Memory B cell (primary cell): ENCODE results near the gene TBC1D9.
A peak's percentile ranks its signal among the peaks of the same experiment; 100 is the strongest.

ENCODE experiments used
- ATAC-seq: fragments of 150-1000 bp; cut with Tn5 transposase; 2 replicates; pipeline ENCODE4 v1.10.0; 2021; ENCODE audit warnings: low read depth, mild to moderate bottlenecking, moderate library complexity
- DNase-seq, 2 donors: peaks; one replicate each; pipeline ENCODE4 v3.0.0; 2022; ENCODE audit warnings: low spot score in 2 of 2
- H3K27ac Mint-ChIP-seq: one replicate; pipeline ENCODE4 v1.8.0; 2022; ENCODE audit warnings: mild to moderate bottlenecking, moderate library complexity, mixed read lengths
- H3K27me3 Mint-ChIP-seq: one replicate; pipeline ENCODE4 v1.8.0; 2022; ENCODE audit warnings: mixed read lengths
- H3K36me3 Mint-ChIP-seq: one replicate; pipeline ENCODE4 v1.8.0; 2022; ENCODE audit warnings: mild to moderate bottlenecking, mixed read lengths
- H3K4me1 Mint-ChIP-seq: one replicate; pipeline ENCODE4 v1.8.0; 2022; ENCODE audit warnings: mixed read lengths
- H3K4me3 Mint-ChIP-seq: one replicate; pipeline ENCODE4 v1.8.0; 2022; ENCODE audit warnings: mild to moderate bottlenecking, moderate library complexity, mixed read lengths
- H3K9me3 Mint-ChIP-seq: one replicate; pipeline ENCODE4 v1.8.0; 2022; ENCODE audit warnings: mixed read lengths

The TBC1D9 gene

DNA sequence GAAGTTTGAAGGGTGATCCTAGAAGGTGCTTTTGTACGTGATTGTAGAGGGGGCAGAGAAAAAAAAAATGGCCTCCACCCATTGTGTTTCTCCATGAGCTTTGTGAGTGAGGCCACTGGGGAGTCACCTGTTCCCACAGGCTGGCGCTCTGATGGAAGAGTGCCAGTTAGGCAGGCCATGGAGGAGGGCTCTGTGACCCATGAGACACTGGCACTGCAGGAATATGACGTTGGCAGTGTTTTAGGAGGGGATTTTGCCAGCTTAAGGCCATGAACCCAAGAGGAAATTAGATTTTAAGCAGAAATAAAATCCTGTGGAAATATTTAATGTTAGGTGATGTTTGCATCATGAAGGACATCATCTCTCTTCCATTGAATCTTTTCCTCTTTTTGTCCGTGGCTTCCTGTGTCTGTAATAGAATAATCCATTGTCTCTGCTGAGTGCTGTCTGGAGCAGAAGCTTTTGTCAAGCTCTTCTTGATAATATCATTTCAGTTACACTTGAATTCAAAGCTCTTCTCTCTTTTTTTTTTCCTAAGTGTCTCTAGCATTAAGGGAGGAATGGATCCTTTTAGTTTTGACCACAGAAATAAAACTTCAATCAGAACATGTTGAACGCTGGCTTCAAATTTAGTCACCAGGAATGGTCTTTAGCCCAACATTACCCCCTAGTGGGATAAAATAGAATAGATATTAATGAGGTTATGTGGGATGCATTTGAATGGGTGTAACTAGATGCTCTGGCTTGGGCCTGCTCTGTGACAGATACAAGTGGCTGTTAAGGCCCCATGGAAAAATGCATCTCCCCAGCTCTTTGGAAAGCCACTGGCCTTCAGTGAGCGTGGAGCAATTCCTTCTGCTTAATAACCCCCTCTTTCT lies 146.4 kb downstream of the TBC1D9 start:
- Mint-ChIP-seq H3K4me1 (peaks cover 3% of the 10 kb centered on the region), H3K27me3 (peaks cover 5% of the 10 kb centered on the region), H3K36me3 (no peaks in the 10 kb centered on the region), H3K9me3 (no peaks in the 10 kb centered on the region), H3K4me3 (no peak overlapping the region), H3K27ac (peak overlapping the region; percentile 58)
- ATAC-seq: peak; percentile 83
- peak in 1 of 2 donors; percentile 36 for DNase-seq

DNA sequence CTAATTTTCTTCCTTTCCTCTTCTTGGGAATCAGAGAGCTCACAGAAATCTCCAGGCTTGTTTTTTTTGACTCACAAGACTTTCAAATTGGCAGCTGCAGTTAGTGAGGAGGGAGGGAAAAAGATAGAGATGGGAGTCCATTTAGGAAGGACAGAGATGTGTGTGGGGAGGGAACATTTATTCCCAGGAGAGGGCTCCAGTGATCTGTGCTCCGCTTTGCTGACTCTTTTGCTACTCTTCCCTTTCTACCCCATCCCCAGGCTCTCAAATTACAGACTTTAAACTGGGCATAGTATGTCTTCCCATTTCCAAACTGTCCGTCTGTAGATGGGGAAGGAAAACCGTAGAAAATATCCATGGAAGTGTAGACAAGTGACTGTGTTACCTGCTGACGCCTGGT lies 148.3 kb downstream of the TBC1D9 start:
- DNase-seq (no peak), ATAC-seq (no peak)
- no peaks in the 10 kb centered on the region for H3K36me3 Mint-ChIP-seq
- no peaks in the 10 kb centered on the region for H3K9me3 Mint-ChIP-seq
- peak overlapping the region; percentile 8 for H3K27ac Mint-ChIP-seq
- no peak overlapping the region for H3K4me3 Mint-ChIP-seq
- H3K4me1 Mint-ChIP-seq: peaks cover 3% of the 10 kb centered on the region
- peaks cover 7% of the 10 kb centered on the region for H3K27me3 Mint-ChIP-seq

DNA sequence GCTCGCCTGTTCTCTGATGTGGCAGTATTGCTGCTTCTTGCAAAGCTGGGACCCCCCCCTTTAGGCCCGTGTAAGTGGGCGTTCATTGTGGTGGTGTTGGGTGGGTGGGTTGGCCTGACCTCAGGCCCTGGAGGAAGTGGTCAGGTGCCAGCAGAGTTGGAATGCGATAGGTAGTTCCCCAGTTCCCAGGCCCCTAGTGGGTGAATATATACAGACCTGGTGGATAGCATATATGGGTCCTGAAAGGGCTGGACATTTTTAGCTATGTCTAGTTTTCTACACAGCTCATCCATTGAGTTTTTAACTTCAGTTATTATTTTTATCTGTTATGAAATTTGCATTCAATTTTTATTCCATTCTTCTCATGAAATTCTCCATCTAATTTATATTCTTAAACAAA lies 151.6 kb downstream of the TBC1D9 start:
- Mint-ChIP-seq H3K27ac (no peak overlapping the region), H3K9me3 (no peaks in the 10 kb centered on the region), H3K4me3 (no peak overlapping the region), H3K4me1 (no peaks in the 10 kb centered on the region), H3K36me3 (no peaks in the 10 kb centered on the region), H3K27me3 (peaks cover 9% of the 10 kb centered on the region)
- ATAC-seq (no peak), DNase-seq (no peak)

- no peak for DNase-seq
- H3K27me3 Mint-ChIP-seq: peaks cover 8% of the 10 kb centered on the region
- H3K4me1 Mint-ChIP-seq: no peaks in the 10 kb centered on the region
- H3K27ac Mint-ChIP-seq: no peak overlapping the region
- no peak overlapping the region for H3K4me3 Mint-ChIP-seq
- no peak for ATAC-seq
- no peaks in the 10 kb centered on the region for H3K36me3 Mint-ChIP-seq
- H3K9me3 Mint-ChIP-seq: no peaks in the 10 kb centered on the region
Measured at GRCh38 chr4:140603286-140603685, 152.9 kb downstream of the TBC1D9 start.

- Mint-ChIP-seq H3K9me3 (no peaks in the 10 kb centered on the region), H3K4me3 (no peak overlapping the region), H3K27ac (no peak overlapping the region), H3K36me3 (no peaks in the 10 kb centered on the region), H3K27me3 (peaks cover 8% of the 10 kb centered on the region), H3K4me1 (no peaks in the 10 kb centered on the region)
- no peak for ATAC-seq
- DNase-seq: no peak
Measured at GRCh38 chr4:140602714-140603113, 153.5 kb downstream of the TBC1D9 start.

- Mint-ChIP-seq H3K27ac (no peak overlapping the region), H3K4me3 (no peak overlapping the region), H3K9me3 (no peaks in the 10 kb centered on the region), H3K4me1 (no peaks in the 10 kb centered on the region), H3K27me3 (peaks cover 4% of the 10 kb centered on the region), H3K36me3 (no peaks in the 10 kb centered on the region)
- DNase-seq: no peak
- no peak for ATAC-seq
Measured at GRCh38 chr4:140600408-140600807, 155.8 kb downstream of the TBC1D9 start.

DNA sequence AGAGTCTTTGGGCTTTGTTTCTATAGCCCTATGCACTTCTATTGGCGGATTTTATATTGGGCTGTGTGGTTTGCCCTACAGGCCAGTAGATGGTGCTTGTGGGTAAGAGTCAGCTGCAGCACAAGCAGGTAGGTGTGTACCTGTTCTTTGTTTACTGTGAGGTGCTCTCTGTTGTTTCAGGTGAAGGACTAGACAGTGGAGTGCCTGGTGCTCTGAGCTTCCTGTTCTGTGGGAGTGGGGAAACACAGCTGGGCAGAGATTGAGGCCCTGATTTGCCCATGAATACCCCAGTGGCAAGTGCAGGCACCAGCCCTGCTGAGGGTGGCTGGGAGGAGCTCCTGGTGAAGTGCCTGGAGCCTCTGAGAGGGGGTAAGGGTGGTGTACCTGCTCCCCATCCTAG lies 161.1 kb downstream of the TBC1D9 start:
- no peaks in the 10 kb centered on the region for H3K36me3 Mint-ChIP-seq
- H3K4me3 Mint-ChIP-seq: no peak overlapping the region
- DNase-seq (peak; percentile 23 to 28), ATAC-seq (peak; percentile 98)
- H3K9me3 Mint-ChIP-seq: no peaks in the 10 kb centered on the region
- peaks cover 4% of the 10 kb centered on the region for H3K4me1 Mint-ChIP-seq
- H3K27ac Mint-ChIP-seq: no peak overlapping the region
- peaks cover 10% of the 10 kb centered on the region for H3K27me3 Mint-ChIP-seq

- ATAC-seq: no peak
- Mint-ChIP-seq H3K9me3 (peaks cover 1% of the 10 kb centered on the region), H3K27ac (no peak overlapping the region), H3K4me3 (no peak overlapping the region), H3K36me3 (no peaks in the 10 kb centered on the region), H3K4me1 (no peaks in the 10 kb centered on the region), H3K27me3 (peaks cover 4% of the 10 kb centered on the region)
- DNase-seq: no peak
Measured at GRCh38 chr4:140584439-140584838, 171.7 kb downstream of the TBC1D9 start.

DNA sequence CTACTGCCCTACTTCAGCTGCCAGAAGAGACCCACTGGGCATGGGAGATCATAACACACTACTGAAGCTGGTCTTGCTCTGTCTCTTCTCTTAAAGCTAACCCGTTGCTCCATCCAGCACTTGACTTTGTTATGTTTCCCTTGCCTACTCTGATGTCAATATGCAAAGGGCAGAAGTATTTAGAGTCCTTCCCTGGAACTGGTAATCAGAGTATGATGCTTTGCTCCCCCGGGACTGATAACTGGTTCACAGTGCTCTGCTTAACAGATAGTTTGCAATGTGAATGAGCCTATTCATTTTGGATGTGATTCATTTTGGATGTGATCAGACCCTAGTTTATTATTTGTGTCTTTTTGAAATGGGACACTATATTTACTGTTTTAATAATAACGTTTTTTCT lies 175.1 kb downstream of the TBC1D9 start:
- Mint-ChIP-seq H3K36me3 (no peaks in the 10 kb centered on the region), H3K27me3 (peaks cover 8% of the 10 kb centered on the region), H3K4me3 (no peak overlapping the region), H3K9me3 (peaks cover 1% of the 10 kb centered on the region), H3K27ac (no peak overlapping the region), H3K4me1 (no peaks in the 10 kb centered on the region)
- ATAC-seq (no peak), DNase-seq (no peak)

DNA sequence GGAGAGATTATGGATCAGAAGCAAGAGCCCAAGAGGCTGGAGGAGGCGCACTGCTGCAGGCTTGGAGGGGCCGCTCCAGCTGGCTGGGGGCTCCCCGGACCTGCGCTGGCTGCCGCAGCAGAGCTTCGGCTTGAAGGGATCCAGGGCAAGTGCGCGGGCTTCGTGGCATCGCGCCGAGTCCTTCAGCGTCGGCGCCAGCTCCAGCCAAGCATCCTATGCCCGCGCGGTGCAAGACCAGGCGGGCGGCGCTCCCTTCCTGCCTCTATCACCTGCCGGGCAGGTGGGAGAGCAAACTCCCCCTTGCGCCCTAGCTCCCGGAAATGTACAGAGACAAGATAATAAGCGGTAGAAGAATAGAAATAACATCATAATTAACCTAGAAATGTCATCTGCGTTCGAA lies 176.9 kb downstream of the TBC1D9 start:
- DNase-seq: no peak
- Mint-ChIP-seq H3K27me3 (peaks cover 11% of the 10 kb centered on the region), H3K4me1 (no peaks in the 10 kb centered on the region), H3K9me3 (peaks cover 1% of the 10 kb centered on the region), H3K36me3 (no peaks in the 10 kb centered on the region), H3K4me3 (no peak overlapping the region), H3K27ac (no peak overlapping the region)
- no peak for ATAC-seq

- H3K4me3 Mint-ChIP-seq: no peak overlapping the region
- H3K27me3 Mint-ChIP-seq: peaks cover 29% of the 10 kb centered on the region
- ATAC-seq: no peak
Measured at GRCh38 chr4:140575489-140575888, 180.7 kb downstream of the TBC1D9 start.

GRCh38 chr4:140571620-140572019 lies 184.6 kb downstream of the TBC1D9 start:
- DNase-seq (no peak), ATAC-seq (no peak)
- Mint-ChIP-seq H3K4me3 (no peak overlapping the region), H3K27me3 (peaks cover 43% of the 10 kb centered on the region), H3K9me3 (peaks cover 11% of the 10 kb centered on the region), H3K36me3 (peaks cover 5% of the 10 kb centered on the region), H3K4me1 (peaks cover 15% of the 10 kb centered on the region), H3K27ac (no peak overlapping the region)

More at GRCh38 chr4:140575489-140575888, 180.7 kb downstream of the TBC1D9 start:
- H3K9me3 Mint-ChIP-seq: peaks cover 11% of the 10 kb centered on the region
- no peak for DNase-seq
- peaks cover 5% of the 10 kb centered on the region for H3K36me3 Mint-ChIP-seq
- no peak overlapping the region for H3K27ac Mint-ChIP-seq
- H3K4me1 Mint-ChIP-seq: no peaks in the 10 kb centered on the region
